Measurements from ENCODE around the gene RAB11FIP4. TPM values are rescaled to one million over a fixed set of nuclear protein-coding genes. Genes with fewer than 3 reads are reported as not detected.

The RAB11FIP4 gene
- total RNA-seq, 1 donor from 2014 or later = 21.2 TPM

GRCh38 chr17:31472137-31472536, 80.7 kb downstream of the RAB11FIP4 start:
- Mint-ChIP-seq H3K4me1 (no peaks in the 10 kb centered on the region), H3K4me3 (no peak overlapping the region), H3K9me3 (no peaks in the 10 kb centered on the region), H3K27me3 (ENCODE audit: low read depth) (peaks cover 10% of the 10 kb centered on the region), H3K36me3 (no peaks in the 10 kb centered on the region), H3K27ac (no peak overlapping the region)
- no peak for DNase-seq (ENCODE audit: low spot score in 2 of 2, unreplicated experiment in 2 of 2)
- no peak for TF ChIP-seq CTCF (IDR thresholded peaks at IDR 0.05; ENCODE audit: unreplicated experiment)

GRCh38 chr17:31475378-31476162, 84.1 kb downstream of the RAB11FIP4 start:
- H3K27ac Mint-ChIP-seq = no peak overlapping the region

GRCh38 chr17:31476525-31477416, 85.3 kb downstream of the RAB11FIP4 start:
- no peak for DNase-seq (ENCODE audit: low spot score in 2 of 2, unreplicated experiment in 2 of 2)
- H3K36me3 Mint-ChIP-seq = no peaks in the 10 kb centered on the region
- peaks cover 15% of the 10 kb centered on the region for H3K27me3 Mint-ChIP-seq (ENCODE audit: low read depth)
- no peaks in the 10 kb centered on the region for H3K9me3 Mint-ChIP-seq
- no peaks in the 10 kb centered on the region for H3K4me1 Mint-ChIP-seq
- no peak for TF ChIP-seq CTCF (IDR thresholded peaks at IDR 0.05; ENCODE audit: unreplicated experiment)
- H3K4me3 Mint-ChIP-seq = no peak overlapping the region
- no peak overlapping the region for H3K27ac Mint-ChIP-seq

More at GRCh38 chr17:31475378-31476162, 84.1 kb downstream of the RAB11FIP4 start:
- DNase-seq (ENCODE audit: low spot score in 2 of 2, unreplicated experiment in 2 of 2) = no peak
- H3K4me3 Mint-ChIP-seq = no peak overlapping the region
- no peaks in the 10 kb centered on the region for H3K9me3 Mint-ChIP-seq
- H3K27me3 Mint-ChIP-seq (ENCODE audit: low read depth) = peaks cover 12% of the 10 kb centered on the region
- H3K36me3 Mint-ChIP-seq = no peaks in the 10 kb centered on the region
- no peaks in the 10 kb centered on the region for H3K4me1 Mint-ChIP-seq
- TF ChIP-seq CTCF (IDR thresholded peaks at IDR 0.05; ENCODE audit: unreplicated experiment) = no peak

GRCh38 chr17:31477417-31478055, 86.1 kb downstream of the RAB11FIP4 start:
- TF ChIP-seq CTCF (IDR thresholded peaks at IDR 0.05; ENCODE audit: unreplicated experiment) = no peak
- Mint-ChIP-seq H3K36me3 (no peaks in the 10 kb centered on the region), H3K27ac (no peak overlapping the region), H3K4me1 (no peaks in the 10 kb centered on the region), H3K9me3 (no peaks in the 10 kb centered on the region), H3K4me3 (no peak overlapping the region), H3K27me3 (ENCODE audit: low read depth) (peaks cover 13% of the 10 kb centered on the region)
- DNase-seq (ENCODE audit: low spot score in 2 of 2, unreplicated experiment in 2 of 2) = no peak

- no peak for TF ChIP-seq CTCF (IDR thresholded peaks at IDR 0.05; ENCODE audit: unreplicated experiment)
- H3K9me3 Mint-ChIP-seq = no peaks in the 10 kb centered on the region
- no peaks in the 10 kb centered on the region for H3K4me1 Mint-ChIP-seq
- H3K4me3 Mint-ChIP-seq = no peak overlapping the region
- no peak for DNase-seq (ENCODE audit: low spot score in 2 of 2, unreplicated experiment in 2 of 2)
- no peak overlapping the region for H3K27ac Mint-ChIP-seq
- H3K27me3 Mint-ChIP-seq (ENCODE audit: low read depth) = peaks cover 9% of the 10 kb centered on the region
- H3K36me3 Mint-ChIP-seq = no peaks in the 10 kb centered on the region
Observed at GRCh38 chr17:31479062-31479408, 87.6 kb downstream of the RAB11FIP4 start.
